ENCODE data around the gene ILF3. TPM values are rescaled to one million over a fixed set of nuclear protein-coding genes. Genes with fewer than 3 reads are reported as not detected.

The ILF3 gene
- polyA plus RNA-seq, 1 donor (not counting 4 experiments of a cell fraction or from before 2014, with no cell fraction given), result 162 TPM

GRCh38 chr19:10651851-10652250 is 2.3 kb upstream of the ILF3 start:
- peaks cover 0 to 17% of the 10 kb centered on the region in 2 experiments for H3K36me3 ChIP-seq (ENCODE audit: control insufficient read depth in 2 of 2, extremely low read depth in 1 of 2, insufficient read depth in 2 of 2, low read length in 2 of 2)
- no peaks in the 10 kb centered on the region for H3K27me3 ChIP-seq (ENCODE audit: control insufficient read depth, extremely low read depth, insufficient read depth, low read length)
- H3K9ac ChIP-seq (ENCODE audit: control insufficient read depth, extremely low read depth, insufficient read depth, low read length), result no peak overlapping the region
- FAIRE-seq (no peak), DNase-seq (ENCODE audit: low read depth, low spot score) (no peak)
- no peak overlapping the region for H3K4me3 ChIP-seq (ENCODE audit: control insufficient read depth in 2 of 3, extremely low read depth in 1 of 3, insufficient read depth in 2 of 3, low read depth in 1 of 3, low read length in 3 of 3)
- peaks cover 25% of the 10 kb centered on the region for H3K4me1 ChIP-seq (ENCODE audit: control insufficient read depth, extremely low read depth, insufficient read depth, low read length)
- H3K79me2 ChIP-seq (ENCODE audit: control insufficient read depth, insufficient read depth, low read length), result peaks cover 31% of the 10 kb centered on the region
- no peak overlapping the region for H2AFZ ChIP-seq (ENCODE audit: control insufficient read depth, low read length)
- H3K9me3 ChIP-seq (ENCODE audit: control insufficient read depth, low read depth, low read length), result no peaks in the 10 kb centered on the region
- peak overlapping the region; percentile 89 for H3K4me2 ChIP-seq (ENCODE audit: control insufficient read depth, extremely low read depth, insufficient read depth, low read depth, low read length)
- dilution Hi-C loops (cut with MboI; ENCODE audit: extremely low pct_ligation_motif_present, low sequenced_read_pairs), result no loop called here
- H3K9me1 ChIP-seq (ENCODE audit: control insufficient read depth, extremely low read depth, insufficient read depth, low read length), result peaks cover 2% of the 10 kb centered on the region
- peaks cover 15% of the 10 kb centered on the region for H4K20me1 ChIP-seq (ENCODE audit: control insufficient read depth, extremely low read depth, insufficient read depth, low read length)
- TF ChIP-seq CTCF (optimal IDR thresholded peaks at IDR 0.05 in 1 of 3, IDR thresholded peaks at IDR 0.05 in 1 of 3, conservative IDR thresholded peaks at IDR 0.05 in 1 of 3; ENCODE audit: extremely low read depth in 1 of 3, insufficient read depth in 2 of 3, low read length in 3 of 3) (no peak), EZH2 (IDR thresholded peaks at IDR 0.05; ENCODE audit: low read length) (no peak)
- H3K27ac ChIP-seq (ENCODE audit: control insufficient read depth, insufficient read depth, low read length), result no peak overlapping the region

DNA sequence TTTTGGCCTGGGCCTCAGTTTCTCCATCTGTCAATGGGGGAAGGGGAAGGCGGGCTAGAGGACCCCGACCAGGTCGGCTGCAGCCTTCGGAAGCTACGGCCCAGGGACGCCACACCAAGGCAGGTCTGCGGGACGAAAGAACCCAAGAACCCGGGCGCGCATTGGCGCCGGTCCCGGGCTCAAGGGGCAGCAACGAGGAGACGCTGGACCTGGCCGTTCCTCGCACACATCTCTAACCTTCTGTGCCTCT is 739 bp upstream of the ILF3 start:
- FAIRE-seq (no peak), DNase-seq (ENCODE audit: low read depth, low spot score) (no peak)
- no peaks in the 10 kb centered on the region for H3K9me3 ChIP-seq (ENCODE audit: control insufficient read depth, low read depth, low read length)
- H2AFZ ChIP-seq (ENCODE audit: control insufficient read depth, low read length), result peak overlapping the region; percentile 88
- H3K9ac ChIP-seq (ENCODE audit: control insufficient read depth, extremely low read depth, insufficient read depth, low read length), result peak overlapping the region; percentile 100
- peak overlapping the region; percentile 77 to 96 (median 93) for H3K4me3 ChIP-seq (ENCODE audit: control insufficient read depth in 2 of 3, extremely low read depth in 1 of 3, insufficient read depth in 2 of 3, low read depth in 1 of 3, low read length in 3 of 3)
- H3K79me2 ChIP-seq (ENCODE audit: control insufficient read depth, insufficient read depth, low read length), result peaks cover 46% of the 10 kb centered on the region
- dilution Hi-C loops (cut with MboI; ENCODE audit: extremely low pct_ligation_motif_present, low sequenced_read_pairs), result no loop called here
- H3K9me1 ChIP-seq (ENCODE audit: control insufficient read depth, extremely low read depth, insufficient read depth, low read length), result peaks cover 2% of the 10 kb centered on the region
- peaks cover 27% of the 10 kb centered on the region for H4K20me1 ChIP-seq (ENCODE audit: control insufficient read depth, extremely low read depth, insufficient read depth, low read length)
- H3K36me3 ChIP-seq (ENCODE audit: control insufficient read depth in 2 of 2, extremely low read depth in 1 of 2, insufficient read depth in 2 of 2, low read length in 2 of 2), result peaks cover 0 to 20% of the 10 kb centered on the region in 2 experiments
- peaks cover 24% of the 10 kb centered on the region for H3K4me1 ChIP-seq (ENCODE audit: control insufficient read depth, extremely low read depth, insufficient read depth, low read length)
- peak overlapping the region; percentile 89 for H3K4me2 ChIP-seq (ENCODE audit: control insufficient read depth, extremely low read depth, insufficient read depth, low read depth, low read length)
- TF ChIP-seq CTCF (optimal IDR thresholded peaks at IDR 0.05 in 1 of 3, IDR thresholded peaks at IDR 0.05 in 1 of 3, conservative IDR thresholded peaks at IDR 0.05 in 1 of 3; ENCODE audit: extremely low read depth in 1 of 3, insufficient read depth in 2 of 3, low read length in 3 of 3), result no peak
- TF ChIP-seq EZH2 (IDR thresholded peaks at IDR 0.05; ENCODE audit: low read length), result no peak
- H3K27ac ChIP-seq (ENCODE audit: control insufficient read depth, insufficient read depth, low read length), result peak overlapping the region; percentile 98
- no peaks in the 10 kb centered on the region for H3K27me3 ChIP-seq (ENCODE audit: control insufficient read depth, extremely low read depth, insufficient read depth, low read length)
